ENCODE results near the gene TMEM183A.

Gene TMEM183A

DNA sequence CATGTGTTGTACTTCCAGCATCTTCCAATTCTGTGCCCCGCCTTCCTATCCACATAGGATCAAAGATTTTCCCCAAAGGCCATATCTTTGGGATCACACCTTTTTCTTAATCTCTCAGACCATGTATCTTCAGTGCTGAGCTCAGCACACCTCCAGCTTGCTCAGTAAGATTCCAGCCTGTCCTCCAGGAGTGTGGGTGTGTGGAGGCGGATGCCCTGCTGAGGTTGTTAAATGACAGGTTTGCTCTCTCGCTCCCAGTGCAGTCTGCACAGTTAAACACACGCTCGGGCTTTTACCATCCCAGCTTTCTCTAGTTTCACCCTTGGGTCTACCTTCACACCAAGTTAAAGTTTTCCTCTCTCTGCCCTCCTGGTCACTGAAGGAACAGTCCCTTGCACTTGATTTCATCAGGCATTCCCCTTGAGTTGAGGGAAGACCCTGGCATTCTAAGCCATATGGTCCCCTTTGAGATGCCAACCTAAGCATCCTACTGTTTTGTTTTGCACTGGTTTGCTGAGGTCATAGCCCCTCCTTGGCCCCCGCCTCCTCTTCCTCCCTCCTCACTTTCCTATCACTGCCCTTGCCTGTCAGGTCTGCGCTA lies 64.9 kb downstream of the TMEM183A start:
- peaks cover 17% of the 10 kb centered on the region for H3K27me3 Mint-ChIP-seq (ENCODE audit: low read depth)
- no peak overlapping the region for H3K4me3 Mint-ChIP-seq
- H3K36me3 Mint-ChIP-seq (ENCODE audit: low read depth): peaks cover 9% of the 10 kb centered on the region
- DNase-seq (ENCODE audit: low spot score): no peak
- no peak overlapping the region for H3K27ac Mint-ChIP-seq
- H3K9me3 Mint-ChIP-seq: no peaks in the 10 kb centered on the region
- peaks cover 2% of the 10 kb centered on the region for H3K4me1 Mint-ChIP-seq (ENCODE audit: low read depth)

DNA sequence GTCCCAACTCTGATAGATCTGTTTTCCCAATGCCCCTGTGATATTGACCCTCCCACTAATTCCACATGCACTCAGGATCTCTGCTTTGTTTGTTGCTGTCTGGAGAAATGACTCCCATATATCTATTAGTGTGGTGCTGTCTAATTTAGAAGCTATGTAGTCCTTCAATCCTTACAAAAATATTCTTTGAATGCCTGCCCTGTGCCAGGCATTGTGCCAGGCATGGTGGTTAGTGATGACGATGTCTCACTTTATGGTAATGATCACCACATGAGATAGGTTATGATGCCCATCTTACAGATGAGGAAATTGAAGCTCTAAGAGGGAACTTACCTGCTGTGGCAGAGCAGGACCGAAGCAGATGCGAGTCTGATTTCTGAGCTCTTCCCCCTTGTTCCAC lies 65.7 kb downstream of the TMEM183A start:
- no peak for DNase-seq (ENCODE audit: low spot score)
- H3K4me3 Mint-ChIP-seq: no peak overlapping the region
- peaks cover 2% of the 10 kb centered on the region for H3K4me1 Mint-ChIP-seq (ENCODE audit: low read depth)
- H3K27me3 Mint-ChIP-seq (ENCODE audit: low read depth): peaks cover 17% of the 10 kb centered on the region
- no peak overlapping the region for H3K27ac Mint-ChIP-seq
- H3K36me3 Mint-ChIP-seq (ENCODE audit: low read depth): peaks cover 8% of the 10 kb centered on the region
- no peaks in the 10 kb centered on the region for H3K9me3 Mint-ChIP-seq

DNA sequence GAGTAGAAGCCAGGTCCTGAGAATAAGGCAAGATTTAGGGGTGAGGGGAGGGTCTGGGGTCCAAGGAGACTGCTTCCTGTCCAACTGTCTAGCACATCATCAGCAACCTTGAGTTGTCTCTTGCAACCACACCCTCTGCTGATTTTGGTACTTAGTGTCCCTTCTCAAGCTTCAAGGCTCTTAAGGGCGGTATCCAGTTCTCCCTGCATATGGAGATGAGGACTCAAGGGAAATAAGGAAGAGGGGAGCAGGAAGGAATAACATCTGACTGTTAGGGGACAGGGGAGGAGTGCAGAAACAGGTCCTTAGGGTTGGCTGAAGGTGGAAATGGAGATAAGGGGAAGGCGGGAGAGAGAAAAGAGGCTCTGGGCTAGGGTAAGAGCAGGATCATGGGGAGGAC lies 66.3 kb downstream of the TMEM183A start:
- Mint-ChIP-seq H3K9me3 (no peaks in the 10 kb centered on the region), H3K4me3 (no peak overlapping the region), H3K4me1 (ENCODE audit: low read depth) (peaks cover 2% of the 10 kb centered on the region), H3K36me3 (ENCODE audit: low read depth) (peaks cover 6% of the 10 kb centered on the region), H3K27ac (no peak overlapping the region), H3K27me3 (ENCODE audit: low read depth) (peaks cover 17% of the 10 kb centered on the region)
- no peak for DNase-seq (ENCODE audit: low spot score)
